HG02678 (cell line): ENCODE measurements around the gene MATN1.
A peak's percentile ranks its signal among the peaks of the same experiment; 100 is the strongest.

Source experiments
- ATAC-seq: cut with Tn5 transposase; IDR thresholded peaks from one replicate; pipeline ENCODE4 v1.9.1; 2021; ENCODE audit warnings: mild to moderate bottlenecking, moderate library complexity; ENCODE audit not compliant: unreplicated experiment

The MATN1 gene

GRCh38 chr1:30758121-30758688 lies 34.8 kb upstream of the MATN1 start:
- no peak for ATAC-seq

GRCh38 chr1:30757352-30758120 lies 34.2 kb upstream of the MATN1 start, which contains the start of gene LAPTM5:
Gene LAPTM5 (minus strand): TSS chr1:30757774. CDS start chr1:30757745, 29 bp downstream.
- no peak for ATAC-seq

GRCh38 chr1:30756545-30757351 lies 33.4 kb upstream of the MATN1 start:
- no peak for ATAC-seq

- ATAC-seq: no peak
These were observed 32.8 kb upstream of the MATN1 start for GRCh38 chr1:30756206-30756544.

- no peak for ATAC-seq
These were observed 32.4 kb upstream of the MATN1 start for GRCh38 chr1:30755746-30756145.

- no peak for ATAC-seq
These were observed 31.9 kb upstream of the MATN1 start for GRCh38 chr1:30755334-30755733.

- ATAC-seq: peak; percentile 53
These were observed 31.3 kb upstream of the MATN1 start for GRCh38 chr1:30754684-30755171.

GRCh38 chr1:30753660-30754123 lies 30.3 kb upstream of the MATN1 start:
- no peak for ATAC-seq

- no peak for ATAC-seq
These were observed 29.7 kb upstream of the MATN1 start for GRCh38 chr1:30753118-30753517.

GRCh38 chr1:30752651-30752908 lies 29.2 kb upstream of the MATN1 start:
- no peak for ATAC-seq

GRCh38 chr1:30751830-30752650 lies 28.7 kb upstream of the MATN1 start:
- ATAC-seq: no peak

GRCh38 chr1:30750731-30751291 lies 27.4 kb upstream of the MATN1 start:
- peak; percentile 18 for ATAC-seq

- no peak for ATAC-seq
These were observed 26.6 kb upstream of the MATN1 start for GRCh38 chr1:30749691-30750583.

- no peak for ATAC-seq
These were observed 25.5 kb upstream of the MATN1 start for GRCh38 chr1:30748699-30749401.

- ATAC-seq: no peak
These were observed 24.8 kb upstream of the MATN1 start for GRCh38 chr1:30748098-30748698.

- no peak for ATAC-seq
These were observed 23.9 kb upstream of the MATN1 start for GRCh38 chr1:30747033-30748008.

GRCh38 chr1:30746212-30747032 lies 23.0 kb upstream of the MATN1 start:
- ATAC-seq: no peak
